Upper lobe of left lung (tissue), 4 donors: ENCODE results near the gene NR3C2.

ENCODE experiments used
- POLR2A ChIP-seq, 4 donors: fragments of 450-650 bp; IDR thresholded peaks; one replicate each; pipeline ENCODE4 v1.5.1; 2016 to 2017; ENCODE audit warnings: antibody characterized with exemption in 4 of 4, mild to moderate bottlenecking in 2 of 4
- POLR2AphosphoS5 ChIP-seq, 2 donors: sonication (generic); formaldehyde crosslinking; IDR thresholded peaks; one replicate each; pipeline ENCODE4 v1.5.1; 2017; ENCODE audit warnings: antibody characterized with exemption in 2 of 2
- TF ChIP-seq, protein P1 (sequence below), 6 experiments: fragments of 450-650 bp in 4 of 6; fragments of 200-600 bp in 2 of 6; sonication (generic) in 2 of 6; IDR thresholded peaks; one replicate each; pipeline ENCODE4 v1.5.1; 2016 to 2019; ENCODE audit warnings: antibody characterized with exemption in 6 of 6

DNA sequence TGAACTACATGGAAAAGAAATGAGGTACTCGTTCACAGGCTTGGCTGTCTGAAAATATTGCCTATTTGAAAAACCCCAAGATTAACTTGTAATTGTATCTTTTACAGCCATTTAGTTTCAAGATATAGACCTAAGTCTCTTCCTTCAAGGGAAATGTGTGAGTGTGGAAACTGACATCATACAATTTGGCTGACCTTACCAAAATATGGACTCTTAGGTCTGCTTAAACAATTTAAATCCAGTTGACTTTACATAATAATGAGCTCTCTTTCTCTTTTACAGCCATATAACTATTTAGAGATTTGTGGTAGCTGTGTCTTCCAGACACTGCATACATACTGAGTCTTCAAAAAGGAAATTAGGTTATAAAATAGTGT is 186.9 kb downstream of the NR3C2 start:
- TF ChIP-seq, protein P1, sequence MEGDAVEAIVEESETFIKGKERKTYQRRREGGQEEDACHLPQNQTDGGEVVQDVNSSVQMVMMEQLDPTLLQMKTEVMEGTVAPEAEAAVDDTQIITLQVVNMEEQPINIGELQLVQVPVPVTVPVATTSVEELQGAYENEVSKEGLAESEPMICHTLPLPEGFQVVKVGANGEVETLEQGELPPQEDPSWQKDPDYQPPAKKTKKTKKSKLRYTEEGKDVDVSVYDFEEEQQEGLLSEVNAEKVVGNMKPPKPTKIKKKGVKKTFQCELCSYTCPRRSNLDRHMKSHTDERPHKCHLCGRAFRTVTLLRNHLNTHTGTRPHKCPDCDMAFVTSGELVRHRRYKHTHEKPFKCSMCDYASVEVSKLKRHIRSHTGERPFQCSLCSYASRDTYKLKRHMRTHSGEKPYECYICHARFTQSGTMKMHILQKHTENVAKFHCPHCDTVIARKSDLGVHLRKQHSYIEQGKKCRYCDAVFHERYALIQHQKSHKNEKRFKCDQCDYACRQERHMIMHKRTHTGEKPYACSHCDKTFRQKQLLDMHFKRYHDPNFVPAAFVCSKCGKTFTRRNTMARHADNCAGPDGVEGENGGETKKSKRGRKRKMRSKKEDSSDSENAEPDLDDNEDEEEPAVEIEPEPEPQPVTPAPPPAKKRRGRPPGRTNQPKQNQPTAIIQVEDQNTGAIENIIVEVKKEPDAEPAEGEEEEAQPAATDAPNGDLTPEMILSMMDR (IDR thresholded peaks at IDR 0.05), result no peak
- TF ChIP-seq POLR2A (IDR thresholded peaks at IDR 0.05) (no peak), POLR2AphosphoS5 (IDR thresholded peaks at IDR 0.05) (no peak)
